PC-3 (cell line): ENCODE data around the gene PLEKHG4. TPM values are rescaled to one million over a fixed set of nuclear protein-coding genes. Genes with fewer than 3 reads are reported as not detected.

ENCODE experiments used
- ATAC-seq: fragments of 200-7000 bp; cut with Tn5 transposase; 2 replicates; pipeline ENCODE4 v1.9.1; 2020; ENCODE audit warnings: mild to moderate bottlenecking, moderate library complexity
- BruUV-seq: library from RNA; stranded (reverse); fragments of 400-500 nt; replicated peaks from 2 replicates; lab custom pipeline; 2021; lab: Mats Ljungman, UMichigan
- CTCF ChIA-PET: fragments of 300-600 bp; sonication (Branson Sonifier 250); formaldehyde crosslinking; loops from one replicate; lab custom pipeline; 2022; ENCODE audit warnings: antibody characterized with exemption; lab: Charles Lee
- POLR2A ChIA-PET: fragments of 300-600 bp; sonication (Branson Sonifier 250); formaldehyde crosslinking; loops from one replicate; lab custom pipeline; 2022; ENCODE audit warnings: antibody characterized with exemption; ENCODE audit not compliant: unreplicated experiment; lab: Charles Lee
- DNase-seq: peaks from one replicate; pipeline ENCODE4 v3.0.0-alpha.2; 2015
- H2AFZ ChIP-seq: fragments of 300-600 bp; sonication (generic); 2 replicates; pipeline ENCODE4 v1.6.0; 2016; ENCODE audit warnings: antibody characterized with exemption, low read length
- H3F3A ChIP-seq: fragments of 300-600 bp; sonication (generic); one replicate; pipeline ENCODE4 v1.6.0; 2017; ENCODE audit warnings: antibody characterized with exemption, low read length, control low read depth, mild to moderate bottlenecking; ENCODE audit not compliant: unreplicated experiment
- H3K27ac ChIP-seq: fragments of 300-600 bp; sonication (generic); 2 replicates; pipeline ENCODE4 v1.5.1; 2016; ENCODE audit warnings: mild to moderate bottlenecking, low read length
- H3K27me3 ChIP-seq: fragments of 300-600 bp; sonication (generic); 2 replicates; pipeline ENCODE4 v1.6.1; 2016; ENCODE audit warnings: low read length, mixed read lengths
- H3K36me3 ChIP-seq: fragments of 300-600 bp; sonication (generic); 2 replicates; pipeline ENCODE4 v1.6.1; 2016; ENCODE audit warnings: low read depth, mixed run types, low read length, mixed read lengths
- H3K4me1 ChIP-seq: fragments of 300-600 bp; sonication (generic); 2 replicates; pipeline ENCODE4 v1.5.1; 2016; ENCODE audit warnings: low read length; ENCODE audit not compliant: insufficient read depth
- H3K4me2 ChIP-seq: fragments of 300-600 bp; sonication (generic); 2 replicates; pipeline ENCODE4 v1.6.0; 2016; ENCODE audit warnings: low read length
- H3K4me3 ChIP-seq: fragments of 300-600 bp; sonication (generic); 2 replicates; pipeline ENCODE4 v1.5.1; 2016; ENCODE audit warnings: mild to moderate bottlenecking, low read length, mixed read lengths
- H3K79me2 ChIP-seq: fragments of 300-600 bp; sonication (generic); 2 replicates; pipeline ENCODE4 v1.6.1; 2017; ENCODE audit warnings: low read length, mixed read lengths
- H3K9ac ChIP-seq: fragments of 300-600 bp; sonication (generic); 2 replicates; pipeline ENCODE4 v1.6.0; 2016; ENCODE audit warnings: mild to moderate bottlenecking, low read length
- H3K9me2 ChIP-seq: fragments of 300-600 bp; sonication (generic); replicated peaks from 2 replicates; pipeline ENCODE4 v1.6.1; 2016; ENCODE audit warnings: mixed run types, low read length, mixed read lengths
- H3K9me3 ChIP-seq: fragments of 300-600 bp; sonication (generic); 2 replicates; pipeline ENCODE4 v1.6.1; 2016; ENCODE audit warnings: low read length, mixed read lengths
- H4K20me1 ChIP-seq: fragments of 300-600 bp; sonication (generic); 2 replicates; pipeline ENCODE4 v1.6.1; 2016; ENCODE audit warnings: low read length, mixed read lengths
- CTCF ChIP-seq: fragments of 300-600 bp; sonication (generic); conservative IDR thresholded peaks from 2 replicates; pipeline ENCODE4 v1.5.1; 2017; ENCODE audit warnings: antibody characterized with exemption, low read depth, mild to moderate bottlenecking, low read length
- EZH2 ChIP-seq: fragments of 300-600 bp; sonication (generic); IDR thresholded peaks from one replicate; pipeline ENCODE4 v1.6.1; 2017; ENCODE audit warnings: antibody characterized with exemption, mild to moderate bottlenecking, low read length; ENCODE audit not compliant: unreplicated experiment
- EZH2phosphoT487 ChIP-seq: fragments of 300-600 bp; sonication (generic); IDR thresholded peaks from 2 replicates; pipeline ENCODE4 v1.6.1; 2018; ENCODE audit warnings: mild to moderate bottlenecking, antibody characterized with exemption, low read length, borderline replicate concordance
- intact Hi-C: fragments of 100-400 bp; cut with micrococcal nuclease; formaldehyde crosslinking; loops from 2 replicates; pipeline ENCODE4 v1.9.0; 2023
- total RNA-seq: library from RNA; depleted of rRNA; stranded (reverse); fragments of >200 nt; gene quantifications from 2 replicates; pipeline ENCODE4 v1.2.3, GENCODE V29; 2014

Gene PLEKHG4
- total RNA-seq, 1 experiment from 2014 or later, result 8.9 TPM

- peak overlapping the region; percentile 75 for H3K9ac ChIP-seq
- BruUV-seq, result no TSS peak
- H3K27ac ChIP-seq, result peak overlapping the region; percentile 99
- H3K36me3 ChIP-seq, result peaks cover 15% of the 10 kb centered on the region
- no peaks in the 10 kb centered on the region for H3K9me3 ChIP-seq
- peak; percentile 79 for DNase-seq
- no peak overlapping the region for H2AFZ ChIP-seq
- ChIA-PET CTCF (no interaction called here), POLR2A (no interaction called here)
- peak overlapping the region; percentile 43 for H3K4me3 ChIP-seq
- peak; percentile 32 for ATAC-seq
- no peaks in the 10 kb centered on the region for H4K20me1 ChIP-seq
- intact Hi-C loops, result loop anchor here (10.0 kb wide), 1 partner anchor 46 kb away; the partner anchor contains the start of genes E2F4, ELMO3 and EXOC3L1
- TF ChIP-seq EZH2, result no peak
- TF ChIP-seq EZH2phosphoT487, result no peak
- TF ChIP-seq CTCF, result no peak
- H3K4me1 ChIP-seq, result peaks cover 54% of the 10 kb centered on the region
- H3K79me2 ChIP-seq, result peaks cover 57% of the 10 kb centered on the region
- H3K27me3 ChIP-seq, result no peaks in the 10 kb centered on the region
- peaks cover 15% of the 10 kb centered on the region for H3F3A ChIP-seq
- peak overlapping the region; percentile 79 for H3K4me2 ChIP-seq
- H3K9me2 ChIP-seq, result no peaks in the 10 kb centered on the region
Observed at GRCh38 chr16:67241008-67241900, 38.1 kb upstream of the PLEKHG4 start.

- no TSS peak for BruUV-seq
- Histone ChIP-seq H3K4me3 (no peak overlapping the region), H3F3A (peaks cover 15% of the 10 kb centered on the region), H2AFZ (no peak overlapping the region), H3K9me3 (no peaks in the 10 kb centered on the region), H3K27me3 (no peaks in the 10 kb centered on the region), H3K27ac (peak overlapping the region; percentile 99), H4K20me1 (no peaks in the 10 kb centered on the region), H3K36me3 (peaks cover 11% of the 10 kb centered on the region), H3K79me2 (peaks cover 65% of the 10 kb centered on the region), H3K4me1 (peaks cover 54% of the 10 kb centered on the region), H3K4me2 (0 out of 2 replicates have a peak overlapping the region, but pooled peaks have one; percentile 79), H3K9ac (peak overlapping the region; percentile 75), H3K9me2 (no peaks in the 10 kb centered on the region)
- no peak for TF ChIP-seq EZH2phosphoT487
- no peak for TF ChIP-seq EZH2
- no peak for TF ChIP-seq CTCF
- no peak for ATAC-seq
- intact Hi-C loops, result loop anchor here (10.0 kb wide), 1 partner anchor 47 kb away; the partner anchor contains the start of genes E2F4, ELMO3 and EXOC3L1
- CTCF ChIA-PET, result no interaction called here
- POLR2A ChIA-PET, result interaction anchor here (0.6 kb wide), 1 partner anchor 171 kb away, joined by 3 read pairs; no protein-coding TSS in a partner anchor
- no peak for DNase-seq
Observed at GRCh38 chr16:67242138-67242730, 37.1 kb upstream of the PLEKHG4 start.
